T-helper 2 cell treated with Interferon-gamma antibody and Interleukin-4, amounts not matched to agents 5 μg/mL and 100 μg/mL, for 36 hours (primary cell): Measurements from ENCODE around the gene EPC2.
A peak's percentile ranks its signal among the peaks of the same experiment; 100 is the strongest.

Experiments
- DNase-seq: peaks from one replicate; pipeline ENCODE4 v3.0.0; 2021; ENCODE audit warnings: low spot score
- H3K27ac Mint-ChIP-seq: one replicate; pipeline ENCODE4 v1.8.0; 2021; ENCODE audit warnings: mild to moderate bottlenecking, mixed read lengths
- H3K27me3 Mint-ChIP-seq: one replicate; pipeline ENCODE4 v1.8.0; 2021; ENCODE audit warnings: low read depth, mixed read lengths
- H3K36me3 Mint-ChIP-seq: one replicate; pipeline ENCODE4 v1.8.0; 2021; ENCODE audit warnings: low read depth, mixed read lengths
- H3K4me1 Mint-ChIP-seq: one replicate; pipeline ENCODE4 v1.8.0; 2021; ENCODE audit warnings: low read depth, mixed read lengths
- H3K4me3 Mint-ChIP-seq: one replicate; pipeline ENCODE4 v1.8.0; 2022; ENCODE audit warnings: mild to moderate bottlenecking, moderate library complexity, mixed read lengths
- H3K9me3 Mint-ChIP-seq: one replicate; pipeline ENCODE4 v1.8.0; 2021; ENCODE audit warnings: mixed read lengths

Gene EPC2

GRCh38 chr2:148617219-148617618 is 27.3 kb upstream of the EPC2 start:
- DNase-seq: no peak
- Mint-ChIP-seq H3K36me3 (no peaks in the 10 kb centered on the region), H3K27ac (no peak overlapping the region), H3K4me3 (no peak overlapping the region), H3K4me1 (peaks cover 14% of the 10 kb centered on the region), H3K9me3 (no peaks in the 10 kb centered on the region), H3K27me3 (no peaks in the 10 kb centered on the region)

GRCh38 chr2:148619560-148620195 is 24.9 kb upstream of the EPC2 start:
- no peak for DNase-seq
- no peak overlapping the region for H3K27ac Mint-ChIP-seq
- no peaks in the 10 kb centered on the region for H3K27me3 Mint-ChIP-seq
- no peak overlapping the region for H3K4me3 Mint-ChIP-seq
- no peaks in the 10 kb centered on the region for H3K9me3 Mint-ChIP-seq
- H3K36me3 Mint-ChIP-seq: no peaks in the 10 kb centered on the region
- H3K4me1 Mint-ChIP-seq: peaks cover 5% of the 10 kb centered on the region

- DNase-seq: no peak
- no peak overlapping the region for H3K4me3 Mint-ChIP-seq
- no peaks in the 10 kb centered on the region for H3K36me3 Mint-ChIP-seq
- no peaks in the 10 kb centered on the region for H3K4me1 Mint-ChIP-seq
- H3K9me3 Mint-ChIP-seq: no peaks in the 10 kb centered on the region
- H3K27ac Mint-ChIP-seq: no peak overlapping the region
- H3K27me3 Mint-ChIP-seq: no peaks in the 10 kb centered on the region
These were observed 22.2 kb upstream of the EPC2 start for GRCh38 chr2:148622366-148622765.

GRCh38 chr2:148623086-148623485 is 21.5 kb upstream of the EPC2 start:
- DNase-seq: no peak
- H3K4me1 Mint-ChIP-seq: no peaks in the 10 kb centered on the region
- H3K36me3 Mint-ChIP-seq: no peaks in the 10 kb centered on the region
- H3K9me3 Mint-ChIP-seq: no peaks in the 10 kb centered on the region
- H3K4me3 Mint-ChIP-seq: no peak overlapping the region
- H3K27ac Mint-ChIP-seq: no peak overlapping the region
- no peaks in the 10 kb centered on the region for H3K27me3 Mint-ChIP-seq

GRCh38 chr2:148627224-148627623 is 17.3 kb upstream of the EPC2 start:
- Mint-ChIP-seq H3K4me3 (no peak overlapping the region), H3K36me3 (peaks cover 1% of the 10 kb centered on the region), H3K27me3 (no peaks in the 10 kb centered on the region), H3K9me3 (no peaks in the 10 kb centered on the region), H3K27ac (no peak overlapping the region), H3K4me1 (no peaks in the 10 kb centered on the region)
- DNase-seq: no peak

GRCh38 chr2:148634749-148635148 is 9.8 kb upstream of the EPC2 start:
- H3K27me3 Mint-ChIP-seq: peaks cover 9% of the 10 kb centered on the region

GRCh38 chr2:148638543-148638942 is 6.0 kb upstream of the EPC2 start:
- no peak overlapping the region for H3K27ac Mint-ChIP-seq
- DNase-seq: no peak
- H3K27me3 Mint-ChIP-seq: peaks cover 6% of the 10 kb centered on the region
- H3K9me3 Mint-ChIP-seq: no peaks in the 10 kb centered on the region
- no peaks in the 10 kb centered on the region for H3K36me3 Mint-ChIP-seq
- no peak overlapping the region for H3K4me3 Mint-ChIP-seq
- H3K4me1 Mint-ChIP-seq: peaks cover 8% of the 10 kb centered on the region

More at GRCh38 chr2:148634749-148635148, 9.8 kb upstream of the EPC2 start:
- no peak for DNase-seq
- H3K4me1 Mint-ChIP-seq: no peaks in the 10 kb centered on the region
- H3K27ac Mint-ChIP-seq: no peak overlapping the region
- H3K9me3 Mint-ChIP-seq: no peaks in the 10 kb centered on the region
- no peak overlapping the region for H3K4me3 Mint-ChIP-seq
- H3K36me3 Mint-ChIP-seq: peaks cover 1% of the 10 kb centered on the region

- no peak overlapping the region for H3K4me3 Mint-ChIP-seq
- peaks cover 13% of the 10 kb centered on the region for H3K4me1 Mint-ChIP-seq
- H3K36me3 Mint-ChIP-seq: peaks cover 2% of the 10 kb centered on the region
- H3K27ac Mint-ChIP-seq: no peak overlapping the region
- no peak for DNase-seq
- peaks cover 3% of the 10 kb centered on the region for H3K27me3 Mint-ChIP-seq
- no peaks in the 10 kb centered on the region for H3K9me3 Mint-ChIP-seq
These were observed 3.8 kb upstream of the EPC2 start for GRCh38 chr2:148640767-148641166.

GRCh38 chr2:148642112-148642744 is 2.3 kb upstream of the EPC2 start:
- Mint-ChIP-seq H3K9me3 (no peaks in the 10 kb centered on the region), H3K36me3 (peaks cover 4% of the 10 kb centered on the region), H3K4me3 (no peak overlapping the region), H3K27ac (no peak overlapping the region), H3K27me3 (peaks cover 3% of the 10 kb centered on the region), H3K4me1 (peaks cover 15% of the 10 kb centered on the region)
- no peak for DNase-seq

- Mint-ChIP-seq H3K4me3 (peak overlapping the region; percentile 73), H3K4me1 (peaks cover 15% of the 10 kb centered on the region), H3K36me3 (peaks cover 4% of the 10 kb centered on the region), H3K9me3 (no peaks in the 10 kb centered on the region), H3K27ac (peak overlapping the region; percentile 71), H3K27me3 (peaks cover 3% of the 10 kb centered on the region)
- DNase-seq: no peak
These were observed 1.6 kb upstream of the EPC2 start for GRCh38 chr2:148642891-148643416.

- no peaks in the 10 kb centered on the region for H3K9me3 Mint-ChIP-seq
- H3K4me1 Mint-ChIP-seq: peaks cover 15% of the 10 kb centered on the region
- H3K36me3 Mint-ChIP-seq: peaks cover 4% of the 10 kb centered on the region
- peak overlapping the region; percentile 94 for H3K4me3 Mint-ChIP-seq
- no peak for DNase-seq
- peak overlapping the region; percentile 94 for H3K27ac Mint-ChIP-seq
- peaks cover 3% of the 10 kb centered on the region for H3K27me3 Mint-ChIP-seq
These were observed 1.1 kb upstream of the EPC2 start for GRCh38 chr2:148643421-148643820.

- Mint-ChIP-seq H3K4me3 (peak overlapping the region; percentile 91), H3K27ac (peak overlapping the region; percentile 92), H3K4me1 (peaks cover 26% of the 10 kb centered on the region), H3K27me3 (peaks cover 3% of the 10 kb centered on the region), H3K36me3 (peaks cover 9% of the 10 kb centered on the region), H3K9me3 (no peaks in the 10 kb centered on the region)
- peak; percentile 92 for DNase-seq
These were observed 460 bp downstream of the EPC2 start for GRCh38 chr2:148644883-148645538.

GRCh38 chr2:148645539-148646230 is 1.1 kb downstream of the EPC2 start:
- Mint-ChIP-seq H3K4me1 (peaks cover 29% of the 10 kb centered on the region), H3K27me3 (peaks cover 3% of the 10 kb centered on the region), H3K9me3 (no peaks in the 10 kb centered on the region), H3K27ac (peak overlapping the region; percentile 92), H3K36me3 (peaks cover 9% of the 10 kb centered on the region), H3K4me3 (peak overlapping the region; percentile 91)
- peak; percentile 66 for DNase-seq

- no peak for DNase-seq
- no peaks in the 10 kb centered on the region for H3K9me3 Mint-ChIP-seq
- peak overlapping the region; percentile 90 for H3K27ac Mint-ChIP-seq
- H3K27me3 Mint-ChIP-seq: peaks cover under 1% of the 10 kb centered on the region
- H3K4me1 Mint-ChIP-seq: peaks cover 34% of the 10 kb centered on the region
- peaks cover 9% of the 10 kb centered on the region for H3K36me3 Mint-ChIP-seq
- peak overlapping the region; percentile 91 for H3K4me3 Mint-ChIP-seq
These were observed 1.6 kb downstream of the EPC2 start for GRCh38 chr2:148646231-148646559.
